ENCODE measurements around the gene PXT1. TPM values are rescaled to one million over a fixed set of nuclear protein-coding genes. Genes with fewer than 3 reads are reported as not detected.
"Not testable (repeated sequence)": the region's sequence is repeated elsewhere in the genome, so short reads cannot be mapped to it uniquely, and the experiment has no call there.

PXT1 gene
- total RNA-seq, 4 donors from 2014 or later = not detected

- no peaks in the 10 kb centered on the region for H3K27me3 ChIP-seq
- TF ChIP-seq, protein P1, sequence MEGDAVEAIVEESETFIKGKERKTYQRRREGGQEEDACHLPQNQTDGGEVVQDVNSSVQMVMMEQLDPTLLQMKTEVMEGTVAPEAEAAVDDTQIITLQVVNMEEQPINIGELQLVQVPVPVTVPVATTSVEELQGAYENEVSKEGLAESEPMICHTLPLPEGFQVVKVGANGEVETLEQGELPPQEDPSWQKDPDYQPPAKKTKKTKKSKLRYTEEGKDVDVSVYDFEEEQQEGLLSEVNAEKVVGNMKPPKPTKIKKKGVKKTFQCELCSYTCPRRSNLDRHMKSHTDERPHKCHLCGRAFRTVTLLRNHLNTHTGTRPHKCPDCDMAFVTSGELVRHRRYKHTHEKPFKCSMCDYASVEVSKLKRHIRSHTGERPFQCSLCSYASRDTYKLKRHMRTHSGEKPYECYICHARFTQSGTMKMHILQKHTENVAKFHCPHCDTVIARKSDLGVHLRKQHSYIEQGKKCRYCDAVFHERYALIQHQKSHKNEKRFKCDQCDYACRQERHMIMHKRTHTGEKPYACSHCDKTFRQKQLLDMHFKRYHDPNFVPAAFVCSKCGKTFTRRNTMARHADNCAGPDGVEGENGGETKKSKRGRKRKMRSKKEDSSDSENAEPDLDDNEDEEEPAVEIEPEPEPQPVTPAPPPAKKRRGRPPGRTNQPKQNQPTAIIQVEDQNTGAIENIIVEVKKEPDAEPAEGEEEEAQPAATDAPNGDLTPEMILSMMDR (IDR thresholded peaks at IDR 0.05) = no peak
- TF ChIP-seq POLR2A (IDR thresholded peaks at IDR 0.05) = no peak
- H3K27ac ChIP-seq = no peak overlapping the region
- no peaks in the 10 kb centered on the region for H3K9me3 ChIP-seq
- no peak overlapping the region for H3K4me3 ChIP-seq
- peaks cover 0 to 55% (median 0%) of the 10 kb centered on the region in 3 donors for H3K36me3 ChIP-seq
- H3K4me1 ChIP-seq = no peaks in the 10 kb centered on the region
- no peak for DNase-seq
Measured at GRCh38 chr6:36487698-36488097, 45.0 kb upstream of the PXT1 start.

- Histone ChIP-seq H3K4me3 (no peak overlapping the region), H3K36me3 (peaks cover 0 to 85% (median 0%) of the 10 kb centered on the region in 3 donors), H3K27ac (no peak overlapping the region), H3K9me3 (no peaks in the 10 kb centered on the region), H3K4me1 (no peaks in the 10 kb centered on the region), H3K27me3 (no peaks in the 10 kb centered on the region)
- no peak for DNase-seq
- TF ChIP-seq POLR2A (IDR thresholded peaks at IDR 0.05) = no peak
- TF ChIP-seq, protein P1 (IDR thresholded peaks at IDR 0.05) = no peak
Measured at GRCh38 chr6:36484736-36485135, 42.1 kb upstream of the PXT1 start.

- H3K27me3 ChIP-seq, H3K9me3 ChIP-seq, H3K4me3 ChIP-seq, DNase-seq, H3K4me1 ChIP-seq, H3K27ac ChIP-seq: not testable (repeated sequence)
- H3K36me3 ChIP-seq = peaks cover 0 to 77% (median 0%) of the 10 kb centered on the region in 3 donors
Measured at GRCh38 chr6:36483326-36483725, 40.7 kb upstream of the PXT1 start.

DNA sequence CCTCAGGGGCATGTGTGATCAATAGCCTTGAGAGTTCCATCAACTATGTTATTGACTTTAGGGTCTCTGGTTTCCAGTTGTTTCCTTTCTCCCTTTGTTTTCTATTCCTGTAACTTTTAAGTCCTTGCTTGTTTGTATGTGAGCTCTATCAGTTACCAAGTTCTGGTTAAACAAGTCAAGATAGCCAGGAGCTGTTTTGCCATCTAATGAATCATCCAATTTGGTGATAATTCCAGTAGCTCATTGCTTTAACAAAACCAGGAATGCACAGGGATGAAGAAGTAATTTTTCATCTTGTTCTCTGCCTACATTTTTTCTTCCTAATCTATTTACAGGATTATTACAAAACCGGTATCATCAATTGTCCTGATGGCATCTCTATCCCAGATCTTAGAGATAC lies 36.6 kb upstream of the PXT1 start:
- H3K27ac ChIP-seq = no peak overlapping the region
- H3K27me3 ChIP-seq = no peaks in the 10 kb centered on the region
- H3K4me3 ChIP-seq = no peak overlapping the region
- no peak for TF ChIP-seq POLR2A (IDR thresholded peaks at IDR 0.05)
- TF ChIP-seq, protein P1 (IDR thresholded peaks at IDR 0.05) = no peak
- H3K9me3 ChIP-seq = no peaks in the 10 kb centered on the region
- peaks cover 0 to 57% (median 0%) of the 10 kb centered on the region in 3 donors for H3K36me3 ChIP-seq
- no peak for DNase-seq
- no peaks in the 10 kb centered on the region for H3K4me1 ChIP-seq

GRCh38 chr6:36478051-36478526 lies 35.4 kb upstream of the PXT1 start:
- Histone ChIP-seq H3K36me3 (peaks cover 0 to 59% (median 0%) of the 10 kb centered on the region in 3 donors), H3K27me3 (no peaks in the 10 kb centered on the region), H3K4me3 (no peak overlapping the region), H3K9me3 (no peaks in the 10 kb centered on the region), H3K4me1 (no peaks in the 10 kb centered on the region), H3K27ac (no peak overlapping the region)
- TF ChIP-seq, protein P1 (IDR thresholded peaks at IDR 0.05) = no peak
- TF ChIP-seq POLR2A (IDR thresholded peaks at IDR 0.05) = no peak
- DNase-seq = no peak

- Histone ChIP-seq H3K27ac (no peak overlapping the region), H3K4me3 (no peak overlapping the region), H3K36me3 (peaks cover 0 to 47% (median 0%) of the 10 kb centered on the region in 3 donors), H3K4me1 (no peaks in the 10 kb centered on the region), H3K9me3 (no peaks in the 10 kb centered on the region), H3K27me3 (no peaks in the 10 kb centered on the region)
- TF ChIP-seq, protein P1 (IDR thresholded peaks at IDR 0.05) = no peak
- TF ChIP-seq POLR2A (IDR thresholded peaks at IDR 0.05) = no peak
- no peak for DNase-seq
Measured at GRCh38 chr6:36469946-36470345, 27.3 kb upstream of the PXT1 start.
